IMR-90 (cell line): Measurements from ENCODE around the gene USP32.

Experiments used
- FOS ChIP-seq: fragments of 150-350 bp; IDR thresholded peaks from 2 replicates; pipeline ENCODE4 v1.6.1; 2016; ENCODE audit warnings: low read depth, low read length
- POLR2A ChIP-seq: IDR thresholded peaks from 2 replicates; pipeline ENCODE4 v1.6.1; 2012; ENCODE audit warnings: mild to moderate bottlenecking, low read depth, low read length

DNA sequence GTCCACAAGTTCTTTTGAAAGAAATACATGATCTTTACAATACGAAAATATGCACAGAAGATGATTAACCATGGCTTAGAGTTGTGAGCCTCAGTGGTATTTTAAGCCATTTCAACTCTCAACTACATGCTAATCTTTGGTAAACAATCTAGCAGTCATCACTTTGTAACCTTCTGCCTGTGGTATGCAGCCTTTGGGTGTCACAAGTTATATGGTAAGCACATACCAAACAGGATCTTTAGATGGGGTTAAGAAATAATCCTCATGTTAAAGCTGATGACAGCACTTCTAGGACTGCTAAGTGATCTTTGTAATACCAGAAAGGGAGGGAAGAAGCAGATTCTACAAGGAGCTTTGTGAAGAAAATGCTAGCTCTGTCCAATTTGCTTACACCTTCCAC, 167.9 kb downstream of the USP32 start:
- TF ChIP-seq FOS (no peak), POLR2A (no peak)
